Choroid plexus epithelial cell (primary cell): ENCODE data around the gene DNAH10.

Experiments
- DNase-seq: peaks from one replicate; pipeline ENCODE4 v3.0.0-alpha.2; 2010; ENCODE audit warnings: low read depth
- H3K4me3 ChIP-seq: 2 replicates; pipeline ENCODE4 v1.5.1; 2011; ENCODE audit warnings: low read depth, mild to moderate bottlenecking, control low read depth, low read length, moderate library complexity
- CTCF ChIP-seq: conservative IDR thresholded peaks from 2 replicates; pipeline ENCODE4 v1.5.1; 2011; ENCODE audit warnings: low read depth, mild to moderate bottlenecking, control low read depth, inconsistent platforms, low read length, moderate library complexity

The DNAH10 gene

DNA sequence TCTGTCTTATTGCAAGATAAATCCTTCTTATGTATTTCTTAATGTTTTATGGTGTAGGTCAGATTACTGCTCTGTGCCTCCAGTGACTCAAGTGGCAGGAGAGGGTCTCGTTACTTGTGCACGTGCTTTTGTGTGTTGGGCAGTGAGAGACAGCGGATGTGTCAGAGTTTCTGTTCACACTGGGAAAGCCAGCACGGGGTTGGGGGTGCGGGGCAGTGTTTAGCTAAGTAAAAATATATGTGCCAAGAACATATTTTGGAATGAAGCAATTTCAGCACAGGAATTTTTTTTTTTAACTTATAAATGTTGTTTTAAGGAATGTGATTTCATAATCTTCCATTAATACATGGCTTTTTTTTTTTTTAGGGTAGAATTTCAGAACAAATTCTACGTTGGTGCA lies 4.5 kb upstream of the DNAH10 start:
- peak; percentile 96 for DNase-seq
- no peak for TF ChIP-seq CTCF
- H3K4me3 ChIP-seq, result no peak overlapping the region

DNA sequence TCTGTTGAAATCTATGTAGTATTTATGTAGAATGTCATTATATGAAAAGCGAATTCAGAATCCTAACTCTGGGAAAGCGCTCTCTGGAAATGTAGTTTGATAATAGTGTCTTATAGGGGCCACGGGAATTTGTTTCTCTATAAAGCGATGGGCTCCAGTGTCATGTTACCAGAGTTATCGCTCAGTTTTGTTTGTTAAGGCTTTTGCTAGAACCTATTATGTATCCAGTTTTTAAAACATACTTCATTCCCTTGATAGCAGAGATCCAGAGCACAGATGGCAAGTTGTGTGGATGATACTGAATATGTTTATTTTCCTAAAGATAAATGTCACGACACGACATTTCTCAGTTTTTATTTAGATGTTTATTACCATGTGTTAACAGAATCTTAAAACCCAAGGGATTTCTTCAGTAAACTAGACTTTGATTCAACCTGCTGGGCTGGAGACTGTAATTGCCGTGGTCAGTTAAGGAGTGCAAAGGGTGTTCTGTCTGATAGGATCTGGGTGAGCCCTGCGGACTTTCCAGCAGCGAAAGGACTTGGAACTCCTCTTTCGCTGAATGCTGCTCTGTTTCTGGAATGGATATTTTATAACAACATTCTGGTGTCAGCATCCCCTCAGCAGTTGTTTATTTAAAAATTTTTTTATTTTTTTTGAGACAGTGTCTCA lies 1.7 kb upstream of the DNAH10 start:
- TF ChIP-seq CTCF, result no peak
- DNase-seq, result no peak
- no peak overlapping the region for H3K4me3 ChIP-seq

- TF ChIP-seq CTCF, result no peak
- H3K4me3 ChIP-seq, result peak overlapping the region; percentile 57
- DNase-seq, result no peak
These were observed 583 bp downstream of the DNAH10 start for GRCh38 chr12:123762715-123763052.

GRCh38 chr12:123763093-123763492 lies 992 bp downstream of the DNAH10 start:
- no peak overlapping the region for H3K4me3 ChIP-seq
- DNase-seq, result no peak
- no peak for TF ChIP-seq CTCF

GRCh38 chr12:123764109-123764508 lies 2.0 kb downstream of the DNAH10 start:
- no peak for DNase-seq
- TF ChIP-seq CTCF, result no peak
- no peak overlapping the region for H3K4me3 ChIP-seq

- no peak overlapping the region for H3K4me3 ChIP-seq
- DNase-seq, result no peak
- no peak for TF ChIP-seq CTCF
These were observed 3.5 kb downstream of the DNAH10 start for GRCh38 chr12:123765504-123766035.

GRCh38 chr12:123767613-123768012 lies 5.5 kb downstream of the DNAH10 start:
- no peak for TF ChIP-seq CTCF
- no peak for DNase-seq
- H3K4me3 ChIP-seq, result no peak overlapping the region
